Measurements from ENCODE around the gene RABEP1.

DNA sequence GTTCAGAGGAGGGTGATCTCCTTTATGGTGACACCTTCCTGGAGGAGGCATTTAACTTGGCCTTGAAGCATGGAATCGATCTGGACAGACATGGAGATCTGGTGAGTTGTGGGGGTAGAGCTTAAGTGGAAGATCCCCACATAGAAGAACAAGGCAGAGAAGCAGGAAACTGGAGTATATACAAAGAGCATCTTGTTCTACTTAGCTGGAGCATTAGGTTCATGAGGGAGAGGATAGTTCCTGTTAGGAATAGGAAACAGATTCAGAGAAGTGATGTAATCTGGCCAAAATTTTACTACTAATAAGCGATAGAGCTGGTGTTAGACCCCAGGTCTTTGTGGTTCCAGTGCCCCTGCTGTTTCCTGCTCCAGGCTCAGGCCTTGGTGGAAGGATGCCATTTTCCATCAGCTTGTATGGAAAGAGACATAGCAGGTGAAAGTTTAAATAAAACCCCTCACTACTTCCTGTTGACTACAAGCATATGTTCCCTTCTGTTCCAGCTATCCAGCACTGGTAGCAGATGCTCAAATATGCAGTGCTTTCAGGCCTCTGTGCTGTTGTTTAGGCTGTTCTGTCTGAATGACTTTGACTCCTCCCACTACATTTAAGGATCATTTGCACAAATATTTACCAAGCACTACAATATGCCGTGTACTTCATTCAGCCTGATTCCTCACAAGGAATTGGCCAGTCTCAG, 147.3 kb downstream of the RABEP1 start:
- TF ChIP-seq, protein P1, sequence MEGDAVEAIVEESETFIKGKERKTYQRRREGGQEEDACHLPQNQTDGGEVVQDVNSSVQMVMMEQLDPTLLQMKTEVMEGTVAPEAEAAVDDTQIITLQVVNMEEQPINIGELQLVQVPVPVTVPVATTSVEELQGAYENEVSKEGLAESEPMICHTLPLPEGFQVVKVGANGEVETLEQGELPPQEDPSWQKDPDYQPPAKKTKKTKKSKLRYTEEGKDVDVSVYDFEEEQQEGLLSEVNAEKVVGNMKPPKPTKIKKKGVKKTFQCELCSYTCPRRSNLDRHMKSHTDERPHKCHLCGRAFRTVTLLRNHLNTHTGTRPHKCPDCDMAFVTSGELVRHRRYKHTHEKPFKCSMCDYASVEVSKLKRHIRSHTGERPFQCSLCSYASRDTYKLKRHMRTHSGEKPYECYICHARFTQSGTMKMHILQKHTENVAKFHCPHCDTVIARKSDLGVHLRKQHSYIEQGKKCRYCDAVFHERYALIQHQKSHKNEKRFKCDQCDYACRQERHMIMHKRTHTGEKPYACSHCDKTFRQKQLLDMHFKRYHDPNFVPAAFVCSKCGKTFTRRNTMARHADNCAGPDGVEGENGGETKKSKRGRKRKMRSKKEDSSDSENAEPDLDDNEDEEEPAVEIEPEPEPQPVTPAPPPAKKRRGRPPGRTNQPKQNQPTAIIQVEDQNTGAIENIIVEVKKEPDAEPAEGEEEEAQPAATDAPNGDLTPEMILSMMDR (IDR thresholded peaks at IDR 0.05), result no peak
- TF ChIP-seq EZH2 (IDR thresholded peaks at IDR 0.05) (no peak), EZH2phosphoT487 (IDR thresholded peaks at IDR 0.05) (no peak)

Data from neural progenitor cell (in vitro differentiated cells).